K562 (cell line): ENCODE results near the gene SPRR1A. TPM values are rescaled to one million over a fixed set of nuclear protein-coding genes. Genes with fewer than 3 reads are reported as not detected.

ENCODE experiments used
- ATAC-seq: fragments of 200-7000 bp; cut with Tn5 transposase; 3 replicates; pipeline ENCODE4 v1.9.1; 2020; ENCODE audit warnings: moderate library complexity
- BruUV-seq: library from RNA; stranded (reverse); fragments of 400-500 nt; replicated peaks from 2 replicates; lab custom pipeline; 2021; lab: Mats Ljungman, UMichigan
- CTCF ChIA-PET: fragments of 300-600 bp; formaldehyde crosslinking; extraction: SDS; loops from one replicate; lab custom pipeline; 2021; ENCODE audit warnings: low intra/inter-chr PET ratio; lab: Yijun Ruan, JAX
- POLR2A ChIA-PET: fragments of 300-600, 350-650 bp; sonication (Branson Sonifier 250); formaldehyde crosslinking; extraction: SDS; loops from one replicate; lab custom pipeline; 2021; ENCODE audit warnings: antibody characterized with exemption, inconsistent platforms; lab: Yijun Ruan, JAX
- DNase-seq, 4 experiments: peaks; one replicate each; pipeline versions ENCODE4 v3.0.0 to v3.0.0-alpha.2; 2011 to 2018; ENCODE audit warnings: low spot score in 3 of 4, mixed read lengths in 3 of 4; ENCODE audit errors: extremely low read depth in 1 of 4
- FAIRE-seq: peaks from 2 replicates; lab custom pipeline; 2011; peaks lifted over from hg19 to GRCh38; lab: Jason Lieb, UNC
- H2AFZ ChIP-seq: 2 replicates; pipeline ENCODE4 v1.6.0; 2011; ENCODE audit warnings: low read depth, low read length, control low read depth, inconsistent platforms
- H3K27ac ChIP-seq: fragments of 200-600 bp; 3 replicates; pipeline ENCODE4 v1.8.0; 2011; ENCODE audit warnings: low read depth, mild to moderate bottlenecking, control low read depth, inconsistent platforms, low read length, moderate library complexity, mixed read lengths; ENCODE audit errors: extremely low read depth
- H3K27me3 ChIP-seq, 2 experiments: fragments of 300-600 bp in 1 of 2; 2 replicates in 1 of 2; 3 replicates in 1 of 2; pipeline versions ENCODE4 v1.6.0 to v1.8.0; 2011; ENCODE audit warnings: inconsistent platforms in 2 of 2, low read length in 2 of 2, mild to moderate bottlenecking in 1 of 2, mixed read lengths in 1 of 2, moderate library complexity in 1 of 2; ENCODE audit not compliant: control insufficient read depth in 2 of 2, insufficient read depth in 2 of 2
- H3K36me3 ChIP-seq: fragments of 300-600 bp; 3 replicates; pipeline ENCODE4 v1.8.0; 2011; ENCODE audit warnings: mild to moderate bottlenecking, low read length, inconsistent platforms; ENCODE audit not compliant: control insufficient read depth, insufficient read depth
- H3K4me1 ChIP-seq, 2 experiments: fragments of 200-600 bp in 1 of 2; replicated peaks in 1 of 2; 2 replicates in 1 of 2; 3 replicates in 1 of 2; pipeline versions ENCODE4 v1.5.1 to v1.8.0; 2011; ENCODE audit warnings: inconsistent platforms in 2 of 2, low read length in 2 of 2, mild to moderate bottlenecking in 1 of 2, mixed read lengths in 1 of 2, moderate library complexity in 1 of 2; ENCODE audit not compliant: control insufficient read depth in 2 of 2, insufficient read depth in 2 of 2
- H3K4me2 ChIP-seq: 2 replicates; pipeline ENCODE4 v1.6.1; 2011; ENCODE audit warnings: low read length, control low read depth, inconsistent platforms, mixed read lengths; ENCODE audit not compliant: insufficient read depth
- H3K4me3 ChIP-seq: fragments of 200-600 bp; sonication (generic), shearing (Covaris generic); 2 replicates; pipeline ENCODE4 v1.5.1; 2016; ENCODE audit warnings: control low read depth, inconsistent platforms
- H3K79me2 ChIP-seq: fragments of 200-600 bp; 3 replicates; pipeline ENCODE4 v1.8.0; 2011; ENCODE audit warnings: low read length, inconsistent platforms; ENCODE audit not compliant: control insufficient read depth, insufficient read depth
- H3K9ac ChIP-seq, 2 experiments: 2 replicates each; pipeline versions ENCODE4 v1.6.0 to v1.6.1; 2011; ENCODE audit warnings: low read depth in 2 of 2, low read length in 2 of 2, control low read depth in 1 of 2, inconsistent platforms in 1 of 2, mild to moderate bottlenecking in 1 of 2, mixed read lengths in 1 of 2; ENCODE audit not compliant: insufficient read depth in 1 of 2
- H3K9me1 ChIP-seq: one replicate; pipeline ENCODE4 v1.6.0; 2011; ENCODE audit warnings: inconsistent platforms, mild to moderate bottlenecking, low read length, moderate library complexity; ENCODE audit not compliant: control insufficient read depth, insufficient read depth
- H3K9me3 ChIP-seq: replicated peaks from 2 replicates; pipeline ENCODE4 v1.5.1; 2011; ENCODE audit warnings: low read depth, low read length, inconsistent platforms; ENCODE audit not compliant: control insufficient read depth, insufficient read depth
- H4K20me1 ChIP-seq: replicated peaks from 2 replicates; pipeline ENCODE4 v1.6.1; 2011; ENCODE audit warnings: low read length, inconsistent platforms, mixed read lengths; ENCODE audit not compliant: control insufficient read depth, insufficient read depth
- ELF4 ChIP-seq: fragments of 450-650 bp; formaldehyde crosslinking; IDR thresholded peaks from 2 replicates; pipeline ENCODE4 v1.4.0; 2022; ENCODE audit warnings: missing genetic modification characterization
- FOXP1 ChIP-seq: sonication (generic); formaldehyde crosslinking; IDR thresholded peaks from 2 replicates; pipeline ENCODE4 v1.8.0; 2022; ENCODE audit warnings: mild to moderate bottlenecking, missing genetic modification reagents
- HDAC6 ChIP-seq: IDR thresholded peaks from 2 replicates; pipeline ENCODE4 v1.6.1; 2012; ENCODE audit warnings: low read depth, mild to moderate bottlenecking, control low read depth, inconsistent platforms, low read length, moderate library complexity
- ILF3 ChIP-seq: fragments of 450-650 bp; IDR thresholded peaks from 2 replicates; pipeline ENCODE4 v1.6.1; 2018; ENCODE audit warnings: antibody characterized with exemption, mild to moderate bottlenecking, moderate library complexity, borderline replicate concordance
- KDM2B ChIP-seq: fragments of 250-450 bp; sonication (Bioruptor Pico); IDR thresholded peaks from 2 replicates; pipeline ENCODE4 v1.8.0; 2021; ENCODE audit warnings: mild to moderate bottlenecking, moderate library complexity
- L3MBTL2 ChIP-seq: fragments of 450-650 bp; IDR thresholded peaks from 2 replicates; pipeline ENCODE4 v1.6.1; 2016; ENCODE audit warnings: mild to moderate bottlenecking, moderate library complexity
- NFIC ChIP-seq: fragments of 450-650 bp; IDR thresholded peaks from 2 replicates; pipeline ENCODE4 v1.6.1; 2017; ENCODE audit warnings: mild to moderate bottlenecking, inconsistent platforms
- PTBP1 ChIP-seq: fragments of 200-400 bp; formaldehyde crosslinking; IDR thresholded peaks from 2 replicates; pipeline ENCODE4 v1.6.1; 2017; ENCODE audit warnings: low read depth, low read length
- RBM17 ChIP-seq: fragments of 200-400 bp; formaldehyde crosslinking; IDR thresholded peaks from 2 replicates; pipeline ENCODE4 v1.6.1; 2017; ENCODE audit warnings: low read depth, mild to moderate bottlenecking, low read length, borderline replicate concordance
- SNRNP70 ChIP-seq: fragments of 200-400 bp; formaldehyde crosslinking; optimal IDR thresholded peaks from 2 replicates; pipeline ENCODE3; 2017; ENCODE audit warnings: low read depth, low read length
- SRSF7 ChIP-seq: fragments of 200-400 bp; formaldehyde crosslinking; optimal IDR thresholded peaks from 2 replicates; pipeline ENCODE3; 2017; ENCODE audit warnings: mild to moderate bottlenecking, low read depth, low read length
- STAG1 ChIP-seq: sonication (generic); formaldehyde crosslinking; IDR thresholded peaks from 2 replicates; pipeline ENCODE4 v1.5.0; 2020; ENCODE audit warnings: missing genetic modification reagents, borderline replicate concordance
- WHSC1 ChIP-seq: IDR thresholded peaks from one replicate; pipeline ENCODE4 v1.6.1; 2012; ENCODE audit warnings: low read length, control low read depth, inconsistent platforms
- ZC3H4 ChIP-seq: sonication (generic); formaldehyde crosslinking; IDR thresholded peaks from 2 replicates; pipeline ENCODE4 v1.9.0; 2021; ENCODE audit warnings: missing genetic modification reagents, borderline replicate concordance
- ZFP30 ChIP-seq: fragments of 250-450 bp; sonication (Bioruptor Pico); IDR thresholded peaks from 2 replicates; pipeline ENCODE4 v1.8.0; 2022; ENCODE audit warnings: moderate library complexity, mild to moderate bottlenecking, inconsistent platforms, borderline replicate concordance
- ZNF3 ChIP-seq: fragments of 250-450 bp; sonication (Bioruptor Pico); IDR thresholded peaks from 2 replicates; pipeline ENCODE4 v1.5.0; 2021; ENCODE audit warnings: mild to moderate bottlenecking, moderate library complexity
- ZNF57 ChIP-seq: fragments of 450-650 bp; formaldehyde crosslinking; IDR thresholded peaks from 2 replicates; pipeline ENCODE4 v1.4.0; 2020; ENCODE audit warnings: mild to moderate bottlenecking, moderate library complexity
- WGBS: fragments of 100-300 bp; shearing (Covaris generic); methylation state at CpG from one replicate; pipeline ENCODE4 v1.1.6; 2016; ENCODE audit warnings: low coverage, mixed read lengths; ENCODE audit not compliant: insufficient coverage; ENCODE audit errors: missing lambda C conversion rate; 5-methylcytosine and 5-hydroxymethylcytosine counted together
- in situ Hi-C: fragments of 300-500 bp; cut with MboI; formaldehyde crosslinking; loops from 4 replicates; pipeline ENCODE4 v1.15.0; 2018; ENCODE audit warnings: inconsistent platforms, mixed read lengths
- intact Hi-C: fragments of 100-400 bp; cut with micrococcal nuclease; formaldehyde crosslinking; loops from 2 replicates; pipeline ENCODE4 v1.14.2; 2022
- polyA plus RNA-seq, 8 experiments: library from polyadenylated mRNA; depleted of rRNA in 4 of 8; stranded (reverse) in 5 of 8; unstranded in 3 of 8; fragments of >200 nt; fragmentation: Nextera tagmentation in 2 of 8; fragmentation: Illumina TruSeq in 1 of 8; extraction: Ambion mirVana in 2 of 8; extraction: Trizol in 1 of 8; gene quantifications; 2 replicates each; pipeline versions ENCODE4 v1.2.1 to v1.2.3, GENCODE V29; 2011 to 2014; ENCODE audit warnings: inconsistent platforms in 1 of 8, missing spikeins in 1 of 8
- total RNA-seq, 7 experiments: library from RNA; depleted of rRNA in 6 of 7; stranded (reverse); fragments of >200 nt in 6 of 7; fragmentation: Illumina TruSeq in 2 of 7; extraction: Trizol in 2 of 7; gene quantifications; 2 replicates each; pipeline versions ENCODE4 v1.2.1 to v1.2.3, GENCODE V29; 2011 to 2021; ENCODE audit warnings: low replicate concordance in 1 of 7
- TF ChIP-seq, protein P1 (sequence below): sonication (generic); formaldehyde crosslinking; IDR thresholded peaks from 2 replicates; pipeline ENCODE4 v1.8.0; 2023; ENCODE audit warnings: mild to moderate bottlenecking, missing genetic modification reagents
- TF ChIP-seq, protein P2 (sequence below): fragments of 450-650 bp; conservative IDR thresholded peaks from 2 replicates; pipeline ENCODE4 v1.6.1; 2016; ENCODE audit warnings: missing genetic modification characterization, low read depth, mild to moderate bottlenecking, control low read depth, missing compliant biosample characterization
- TF ChIP-seq, protein P3 (sequence below): fragments of 250-450 bp; sonication (Bioruptor Pico); IDR thresholded peaks from 2 replicates; pipeline ENCODE4 v1.5.0; 2020; ENCODE audit warnings: mild to moderate bottlenecking, borderline replicate concordance

The SPRR1A gene
- total and polyA plus RNA-seq, 9 of the 15 experiments (the other 6 are each of a cell fraction or from before 2014, with no cell fraction given), result not detected

DNA sequence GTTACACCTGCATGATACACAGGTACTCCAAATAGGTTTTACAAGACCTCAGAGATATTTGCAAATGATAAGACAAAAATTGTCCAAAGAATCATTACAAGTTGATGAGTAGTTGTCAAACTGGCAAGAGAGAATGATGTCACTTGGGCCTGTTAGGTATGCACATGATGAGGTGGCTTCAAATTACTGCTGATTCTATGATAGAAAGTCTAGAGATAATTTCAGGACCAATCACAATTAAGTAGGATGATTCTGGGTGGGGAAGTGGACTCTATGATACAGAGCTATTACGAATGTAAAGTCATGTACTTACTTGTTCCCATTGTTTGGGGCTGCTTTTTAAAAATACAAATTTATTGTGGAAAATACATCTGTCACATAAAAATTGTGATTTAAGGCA, 41.9 kb downstream of the SPRR1A start (continued):
- TF ChIP-seq NFIC, result no peak
- no peak for TF ChIP-seq ZFP30
- TF ChIP-seq ZNF3 (CRISPR knock-in tag), result no peak
- no peak for TF ChIP-seq L3MBTL2

DNA sequence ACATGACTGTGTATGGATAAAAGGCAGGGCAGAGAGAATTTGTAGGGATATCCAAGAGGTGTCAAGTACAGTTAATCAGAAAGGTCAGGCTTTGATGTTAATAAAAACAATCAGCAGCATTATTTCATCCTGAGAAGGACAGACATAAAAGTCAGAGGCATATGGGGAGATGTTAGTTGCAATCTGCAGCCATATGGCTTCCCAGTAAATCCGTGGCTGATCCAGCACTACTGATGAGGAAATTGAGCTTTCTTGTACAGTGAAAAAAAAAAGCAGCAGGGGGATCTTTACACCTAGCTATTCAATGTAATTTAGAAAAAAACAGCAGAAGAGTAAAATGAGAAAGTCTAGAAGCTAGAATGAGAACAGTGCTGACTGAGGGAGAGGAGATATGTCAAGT, 44.9 kb downstream of the SPRR1A start:
- FAIRE-seq (no peak), ATAC-seq (no peak), DNase-seq (no peak)
- Histone ChIP-seq H3K27ac (no peak overlapping the region), H3K9me1 (no peaks in the 10 kb centered on the region), H3K9ac (no peak overlapping the region), H3K27me3 (no peaks in the 10 kb centered on the region), H3K4me3 (no peak overlapping the region), H3K4me1 (no peaks in the 10 kb centered on the region), H3K36me3 (no peaks in the 10 kb centered on the region), H4K20me1 (no peaks in the 10 kb centered on the region), H3K4me2 (no peak overlapping the region), H2AFZ (no peak overlapping the region), H3K79me2 (no peaks in the 10 kb centered on the region), H3K9me3 (no peaks in the 10 kb centered on the region)
- WGBS, result 0% methylated on average over 1 of the region's 1 CpG
- no TSS peak for BruUV-seq
- in situ Hi-C loops (no loop called here), intact Hi-C loops (no loop called here)
- POLR2A ChIA-PET, result no interaction called here
- CTCF ChIA-PET, result no interaction called here
- TF ChIP-seq HDAC6 (no peak), RBM17 (no peak), WHSC1 (no peak), ILF3 (no peak), SNRNP70 (no peak), KDM2B (CRISPR knock-in tag) (no peak), PTBP1 (no peak), ZNF57 (CRISPR knock-in tag) (no peak), SRSF7 (no peak), FOXP1 (CRISPR knock-in tag) (no peak), STAG1 (CRISPR knock-in tag) (no peak), ZC3H4 (no peak), ELF4 (CRISPR knock-in tag) (no peak)
- TF ChIP-seq, protein P1, sequence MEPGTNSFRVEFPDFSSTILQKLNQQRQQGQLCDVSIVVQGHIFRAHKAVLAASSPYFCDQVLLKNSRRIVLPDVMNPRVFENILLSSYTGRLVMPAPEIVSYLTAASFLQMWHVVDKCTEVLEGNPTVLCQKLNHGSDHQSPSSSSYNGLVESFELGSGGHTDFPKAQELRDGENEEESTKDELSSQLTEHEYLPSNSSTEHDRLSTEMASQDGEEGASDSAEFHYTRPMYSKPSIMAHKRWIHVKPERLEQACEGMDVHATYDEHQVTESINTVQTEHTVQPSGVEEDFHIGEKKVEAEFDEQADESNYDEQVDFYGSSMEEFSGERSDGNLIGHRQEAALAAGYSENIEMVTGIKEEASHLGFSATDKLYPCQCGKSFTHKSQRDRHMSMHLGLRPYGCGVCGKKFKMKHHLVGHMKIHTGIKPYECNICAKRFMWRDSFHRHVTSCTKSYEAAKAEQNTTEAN (CRISPR knock-in tag), result no peak
- TF ChIP-seq, protein P2, sequence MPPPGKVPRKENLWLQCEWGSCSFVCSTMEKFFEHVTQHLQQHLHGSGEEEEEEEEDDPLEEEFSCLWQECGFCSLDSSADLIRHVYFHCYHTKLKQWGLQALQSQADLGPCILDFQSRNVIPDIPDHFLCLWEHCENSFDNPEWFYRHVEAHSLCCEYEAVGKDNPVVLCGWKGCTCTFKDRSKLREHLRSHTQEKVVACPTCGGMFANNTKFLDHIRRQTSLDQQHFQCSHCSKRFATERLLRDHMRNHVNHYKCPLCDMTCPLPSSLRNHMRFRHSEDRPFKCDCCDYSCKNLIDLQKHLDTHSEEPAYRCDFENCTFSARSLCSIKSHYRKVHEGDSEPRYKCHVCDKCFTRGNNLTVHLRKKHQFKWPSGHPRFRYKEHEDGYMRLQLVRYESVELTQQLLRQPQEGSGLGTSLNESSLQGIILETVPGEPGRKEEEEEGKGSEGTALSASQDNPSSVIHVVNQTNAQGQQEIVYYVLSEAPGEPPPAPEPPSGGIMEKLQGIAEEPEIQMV, result no peak
- TF ChIP-seq, protein P3, sequence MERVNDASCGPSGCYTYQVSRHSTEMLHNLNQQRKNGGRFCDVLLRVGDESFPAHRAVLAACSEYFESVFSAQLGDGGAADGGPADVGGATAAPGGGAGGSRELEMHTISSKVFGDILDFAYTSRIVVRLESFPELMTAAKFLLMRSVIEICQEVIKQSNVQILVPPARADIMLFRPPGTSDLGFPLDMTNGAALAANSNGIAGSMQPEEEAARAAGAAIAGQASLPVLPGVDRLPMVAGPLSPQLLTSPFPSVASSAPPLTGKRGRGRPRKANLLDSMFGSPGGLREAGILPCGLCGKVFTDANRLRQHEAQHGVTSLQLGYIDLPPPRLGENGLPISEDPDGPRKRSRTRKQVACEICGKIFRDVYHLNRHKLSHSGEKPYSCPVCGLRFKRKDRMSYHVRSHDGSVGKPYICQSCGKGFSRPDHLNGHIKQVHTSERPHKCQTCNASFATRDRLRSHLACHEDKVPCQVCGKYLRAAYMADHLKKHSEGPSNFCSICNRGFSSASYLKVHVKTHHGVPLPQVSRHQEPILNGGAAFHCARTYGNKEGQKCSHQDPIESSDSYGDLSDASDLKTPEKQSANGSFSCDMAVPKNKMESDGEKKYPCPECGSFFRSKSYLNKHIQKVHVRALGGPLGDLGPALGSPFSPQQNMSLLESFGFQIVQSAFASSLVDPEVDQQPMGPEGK (CRISPR knock-in tag), result no peak
